Nephron (organoid): Measurements from ENCODE around the gene TTLL12.

ENCODE experiments used
- H3K27ac Mint-ChIP-seq, 3 experiments: 2 replicates each; pipeline ENCODE4 v1.8.0; 2020; ENCODE audit warnings: mixed read lengths in 3 of 3, mild to moderate bottlenecking in 2 of 3, moderate library complexity in 1 of 3
- H3K27me3 Mint-ChIP-seq: 2 replicates; pipeline ENCODE4 v1.8.0; 2021; ENCODE audit warnings: low read depth, mild to moderate bottlenecking, moderate library complexity, mixed read lengths
- H3K36me3 Mint-ChIP-seq: 2 replicates; pipeline ENCODE4 v1.8.0; 2020; ENCODE audit warnings: low read depth, mixed read lengths
- H3K4me1 Mint-ChIP-seq: 2 replicates; pipeline ENCODE4 v1.8.0; 2020; ENCODE audit warnings: mixed read lengths
- H3K4me3 Mint-ChIP-seq, 3 experiments: 2 replicates each; pipeline ENCODE4 v1.8.0; 2020; ENCODE audit warnings: mild to moderate bottlenecking in 3 of 3, mixed read lengths in 3 of 3, moderate library complexity in 2 of 3
- H3K9me3 Mint-ChIP-seq: 2 replicates; pipeline ENCODE4 v1.8.0; 2020; ENCODE audit warnings: mixed read lengths
- CTCF ChIP-seq, 3 experiments: fragments of 200-600 bp; sonication (generic); IDR thresholded peaks; one replicate each; pipeline ENCODE4 v1.5.0; 2021; ENCODE audit warnings: antibody characterized with exemption in 3 of 3; ENCODE audit not compliant: unreplicated experiment in 3 of 3

Gene TTLL12

GRCh38 chr22:43231724-43232034, 44.7 kb upstream of the TTLL12 start:
- no peaks in the 10 kb centered on the region for H3K9me3 Mint-ChIP-seq
- no peak overlapping the region for H3K4me3 Mint-ChIP-seq
- no peak for TF ChIP-seq CTCF (IDR thresholded peaks at IDR 0.05; ENCODE audit: unreplicated experiment in 3 of 3)
- peaks cover 17% of the 10 kb centered on the region for H3K27me3 Mint-ChIP-seq
- H3K27ac Mint-ChIP-seq = no peak overlapping the region
- H3K36me3 Mint-ChIP-seq = peaks cover 3% of the 10 kb centered on the region
- peaks cover 15% of the 10 kb centered on the region for H3K4me1 Mint-ChIP-seq

DNA sequence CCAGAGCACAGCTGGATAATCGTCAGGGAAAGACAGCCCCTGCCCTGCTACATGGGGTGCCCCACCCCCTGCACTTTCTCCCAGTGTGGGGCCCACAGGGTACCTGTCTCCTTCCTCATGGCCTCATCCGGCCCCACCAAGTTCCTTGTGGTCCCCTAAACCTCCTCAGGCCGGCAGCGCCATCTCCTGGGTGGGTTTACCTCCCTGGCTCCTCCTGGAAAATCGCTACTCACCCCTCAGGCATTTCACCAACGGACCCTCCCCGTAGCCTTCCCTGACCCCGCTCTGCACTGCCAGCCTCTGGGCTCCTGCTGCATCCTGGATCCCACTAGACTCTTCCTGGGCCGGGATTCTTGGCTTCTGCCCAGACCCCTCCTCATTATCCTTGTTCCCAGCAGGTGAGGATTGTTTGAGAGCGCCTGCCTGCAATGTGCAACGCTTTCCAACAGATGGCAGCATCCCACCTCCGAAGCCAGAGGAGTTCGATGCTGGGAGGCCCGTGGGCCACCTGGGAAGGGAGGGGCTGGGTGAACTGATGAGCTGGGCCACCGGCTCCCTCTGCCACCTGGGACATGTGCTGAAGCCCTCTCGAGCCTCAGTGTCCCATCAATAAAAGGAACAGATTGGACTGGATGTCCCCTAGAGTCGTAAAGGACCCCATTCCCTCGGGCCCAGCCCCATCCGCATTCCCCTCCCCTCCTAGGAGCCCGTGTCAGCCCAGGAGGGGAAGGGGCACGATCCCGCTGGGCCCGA, 44.2 kb upstream of the TTLL12 start:
- peak; percentile 92 to 98 (median 97) for TF ChIP-seq CTCF (IDR thresholded peaks at IDR 0.05; ENCODE audit: unreplicated experiment in 3 of 3)
- Mint-ChIP-seq H3K27ac (peak overlapping the region in 1 of 3 experiments; percentile 42), H3K4me3 (no peak overlapping the region), H3K36me3 (peaks cover 3% of the 10 kb centered on the region), H3K9me3 (no peaks in the 10 kb centered on the region), H3K4me1 (peaks cover 13% of the 10 kb centered on the region), H3K27me3 (peaks cover 17% of the 10 kb centered on the region)

DNA sequence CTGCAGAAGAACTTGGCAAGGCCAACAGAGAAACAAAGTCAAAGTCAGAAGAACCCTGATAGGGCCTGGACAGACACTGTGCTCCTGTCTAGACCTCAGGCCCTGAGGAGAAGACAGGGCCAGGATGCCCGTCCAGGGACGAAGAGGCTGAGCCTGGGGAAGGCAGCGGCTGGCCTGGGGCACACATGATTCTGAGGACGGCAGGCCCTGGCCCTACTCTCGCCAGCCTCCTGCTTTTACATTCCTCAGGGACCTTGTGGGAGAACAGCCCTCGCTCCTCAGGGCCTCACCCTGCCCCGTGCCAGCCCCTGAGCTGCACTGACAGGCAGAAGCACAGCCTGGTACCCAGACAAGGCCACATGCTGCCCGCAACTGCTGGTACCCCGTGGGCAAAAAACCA, 43.6 kb upstream of the TTLL12 start:
- no peak for TF ChIP-seq CTCF (IDR thresholded peaks at IDR 0.05; ENCODE audit: unreplicated experiment in 3 of 3)
- no peak overlapping the region for H3K4me3 Mint-ChIP-seq
- H3K4me1 Mint-ChIP-seq = peaks cover 19% of the 10 kb centered on the region

DNA sequence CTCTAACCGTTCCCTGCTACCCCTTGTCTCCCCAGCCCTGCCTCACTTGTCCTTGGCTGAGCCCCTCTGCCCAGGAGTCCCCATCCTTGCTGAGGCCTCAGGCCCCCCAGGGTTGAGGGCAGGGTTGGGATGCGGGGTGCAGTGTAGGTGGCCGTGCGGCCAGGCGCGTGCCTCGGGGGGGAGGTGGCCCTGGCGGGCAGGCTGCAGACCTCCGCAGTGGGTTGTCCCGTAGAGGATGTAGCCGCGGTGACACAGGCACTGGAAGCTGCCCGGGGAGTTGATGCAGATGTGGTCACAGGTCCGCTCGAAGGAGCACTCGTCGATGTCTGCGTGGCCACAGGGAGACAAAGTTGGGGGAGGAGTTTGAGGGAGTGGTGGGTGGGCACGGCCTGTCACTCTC, 41.9 kb upstream of the TTLL12 start:
- Mint-ChIP-seq H3K27ac (no peak overlapping the region), H3K36me3 (peaks cover 3% of the 10 kb centered on the region), H3K4me3 (no peak overlapping the region), H3K27me3 (peaks cover 22% of the 10 kb centered on the region), H3K4me1 (peaks cover 35% of the 10 kb centered on the region), H3K9me3 (no peaks in the 10 kb centered on the region)
- no peak for TF ChIP-seq CTCF (IDR thresholded peaks at IDR 0.05; ENCODE audit: unreplicated experiment in 3 of 3)

More for the DNA sequence above, 43.6 kb upstream of the TTLL12 start:
- H3K36me3 Mint-ChIP-seq = peaks cover 3% of the 10 kb centered on the region
- no peaks in the 10 kb centered on the region for H3K9me3 Mint-ChIP-seq
- no peak overlapping the region for H3K27ac Mint-ChIP-seq
- H3K27me3 Mint-ChIP-seq = peaks cover 12% of the 10 kb centered on the region

DNA sequence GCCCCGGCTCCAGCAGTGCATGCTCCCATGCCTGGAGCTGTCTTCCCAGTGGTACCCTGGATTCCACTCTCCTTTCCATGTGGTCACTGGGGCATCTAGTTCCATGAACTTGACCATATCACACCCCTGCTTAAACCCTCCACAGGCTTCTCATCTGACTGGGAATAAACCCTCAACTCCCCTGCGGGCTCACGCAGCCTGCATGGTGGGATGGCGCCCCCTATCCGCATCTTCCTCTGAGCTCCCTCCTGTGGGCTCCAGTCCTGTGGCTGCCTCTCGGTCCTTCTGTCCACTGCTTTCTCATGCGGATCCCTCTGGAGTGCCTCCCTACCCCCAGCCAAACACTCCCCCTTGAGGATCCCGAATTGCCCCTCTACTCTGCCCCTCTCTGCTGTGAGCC, 41.4 kb upstream of the TTLL12 start:
- Mint-ChIP-seq H3K4me1 (peaks cover 39% of the 10 kb centered on the region), H3K27me3 (peaks cover 27% of the 10 kb centered on the region), H3K4me3 (no peak overlapping the region)

More for the DNA sequence above, 41.4 kb upstream of the TTLL12 start:
- peak; percentile 24 to 43 (median 33) for TF ChIP-seq CTCF (IDR thresholded peaks at IDR 0.05; ENCODE audit: unreplicated experiment in 3 of 3)
- H3K27ac Mint-ChIP-seq = peak overlapping the region in 2 of 3 experiments; percentile 23 to 60
- no peaks in the 10 kb centered on the region for H3K9me3 Mint-ChIP-seq
- H3K36me3 Mint-ChIP-seq = peaks cover 3% of the 10 kb centered on the region
